Dedifferentiated amniotic fluid mesenchymal stem cell (primary cell): ENCODE results near the gene OLFML2A.
"Not testable (repeated sequence)": the region's sequence is repeated elsewhere in the genome, so short reads cannot be mapped to it uniquely, and the experiment has no call there.

Experiments
- DNase-seq: peaks from one replicate; pipeline ENCODE4 v3.0.0-alpha.2; 2016; ENCODE audit errors: extremely low spot score

OLFML2A gene

DNA sequence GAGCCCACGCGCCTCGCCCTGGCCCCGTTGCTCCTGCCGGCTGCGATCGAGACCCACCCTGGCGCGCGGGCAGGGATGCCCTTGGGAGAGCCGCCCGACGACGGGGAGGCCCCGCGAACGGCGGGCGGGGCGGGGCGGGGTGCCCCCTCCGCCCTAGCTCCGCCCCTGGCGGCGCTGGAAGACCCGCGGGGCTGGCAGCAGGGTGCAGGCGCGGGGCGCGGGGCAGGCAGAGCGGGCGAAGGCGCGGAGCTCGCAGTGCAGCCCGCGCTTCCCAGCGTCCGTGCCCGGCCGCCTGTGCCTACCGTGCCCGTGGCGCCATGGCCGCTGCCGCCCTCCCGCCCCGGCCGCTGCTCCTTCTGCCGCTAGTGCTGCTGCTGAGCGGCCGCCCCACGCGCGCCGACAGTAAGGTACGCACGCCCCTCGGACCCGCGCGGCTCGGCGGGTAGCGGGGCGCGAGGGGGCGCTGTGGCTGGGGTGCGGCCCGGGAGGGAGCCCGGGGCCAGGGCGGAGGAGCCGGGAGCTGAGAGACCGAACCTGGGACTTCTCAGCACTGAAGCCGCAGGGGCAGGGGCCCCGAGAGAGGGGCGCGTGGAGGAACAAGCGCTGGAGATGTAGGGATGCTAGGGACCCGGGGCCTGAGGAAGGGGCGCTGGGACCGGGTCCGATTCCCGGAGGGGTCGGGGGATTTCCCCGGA is at the start of gene OLFML2A:
Gene OLFML2A (plus strand): TSS at position 180 of the 695 bp plus-strand sequence. CDS start 138 bp downstream, at position 318.
- DNase-seq: no peak

DNA sequence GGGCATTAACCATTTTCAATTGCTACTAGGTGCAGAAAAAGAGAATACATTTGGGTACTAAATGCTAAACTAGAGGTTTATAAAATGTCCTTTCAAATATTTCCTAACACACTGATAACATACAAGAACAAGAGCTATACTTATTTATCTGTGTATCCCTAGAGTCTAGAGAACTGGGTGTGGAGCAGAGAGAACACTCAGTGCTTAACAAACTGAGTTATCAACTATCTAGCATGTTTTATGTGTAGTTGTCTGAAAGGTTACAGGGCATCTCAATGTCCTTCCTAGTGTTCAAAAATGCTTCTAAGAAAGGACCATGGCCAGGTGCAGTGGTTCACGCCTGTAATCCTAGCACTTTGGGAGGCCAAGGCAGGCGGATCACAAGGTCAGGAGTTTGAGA is 46.2 kb upstream of the OLFML2A start:
- DNase-seq: no peak

DNA sequence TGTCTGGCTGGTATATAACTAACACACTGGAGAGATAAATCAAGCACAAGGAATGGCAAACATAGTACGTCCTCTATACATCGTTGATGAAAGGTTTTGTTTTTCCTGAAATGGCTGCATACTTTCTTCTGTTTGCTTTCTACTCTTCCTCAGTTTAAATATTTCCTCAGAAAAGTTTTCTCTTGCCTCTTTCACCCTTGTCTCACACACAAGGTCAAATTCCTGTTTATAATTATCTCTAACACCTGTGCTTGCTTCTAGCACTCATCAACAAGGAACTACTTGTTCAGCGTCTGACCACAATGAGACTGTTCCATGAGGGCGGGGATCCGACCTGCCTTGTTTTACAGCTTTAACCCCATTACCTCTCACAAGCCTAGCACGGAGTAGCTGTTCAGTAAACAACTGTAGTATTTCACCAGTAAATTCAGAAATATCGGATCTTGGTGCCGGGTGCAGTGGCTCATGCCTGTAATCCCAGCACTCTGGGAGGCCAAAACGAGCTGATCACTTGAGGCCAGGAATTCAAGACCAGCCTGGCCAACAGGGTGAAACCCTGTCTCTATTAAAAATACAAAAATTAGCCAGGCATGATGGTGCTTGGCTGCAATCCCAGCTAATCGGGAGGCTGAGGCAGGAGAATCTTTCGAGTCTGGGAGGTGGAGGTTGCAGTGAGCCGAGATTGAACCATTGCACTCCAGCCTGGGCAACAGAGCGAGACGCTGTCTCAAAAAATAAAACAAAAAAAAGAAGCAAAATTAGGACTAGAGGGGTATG is 42.8 kb upstream of the OLFML2A start:
- DNase-seq: no peak

DNA sequence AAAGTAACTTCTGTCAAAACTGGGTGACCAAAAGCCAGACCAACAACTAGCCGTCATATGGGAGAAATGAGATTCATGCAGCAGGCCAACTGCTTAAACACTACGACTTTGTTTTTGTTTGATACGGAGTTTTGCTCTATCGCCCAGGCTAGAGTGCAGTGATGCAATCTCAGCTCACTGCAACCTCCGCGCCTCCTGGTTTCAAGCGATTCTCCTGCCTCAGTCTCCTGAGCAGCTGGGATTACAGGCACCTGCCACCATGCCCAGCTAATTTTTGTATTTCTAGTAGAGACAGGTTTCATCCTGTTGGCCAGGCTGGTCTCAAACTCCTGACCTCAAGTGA is 42.2 kb upstream of the OLFML2A start:
- DNase-seq: not testable (repeated sequence)

DNA sequence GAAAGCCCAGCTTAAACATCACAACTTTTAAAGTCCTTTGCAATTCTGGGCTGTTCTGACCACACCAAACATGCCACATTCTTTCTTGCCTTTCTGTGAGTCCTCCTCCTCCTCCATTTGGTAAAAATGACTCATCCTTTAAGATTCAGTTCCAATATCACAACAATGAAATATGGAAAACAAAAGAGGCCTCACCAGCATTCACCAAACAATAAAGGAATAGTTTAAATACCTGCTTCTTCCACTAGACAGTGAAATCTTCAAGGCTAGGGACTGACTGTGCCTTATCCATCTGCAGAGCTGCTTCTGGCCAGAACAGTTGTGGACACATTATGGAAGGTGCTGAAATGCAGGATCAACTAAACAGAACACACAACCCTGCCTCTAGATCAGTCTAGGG is 41.8 kb upstream of the OLFML2A start:
- DNase-seq: peak; percentile 64

DNA sequence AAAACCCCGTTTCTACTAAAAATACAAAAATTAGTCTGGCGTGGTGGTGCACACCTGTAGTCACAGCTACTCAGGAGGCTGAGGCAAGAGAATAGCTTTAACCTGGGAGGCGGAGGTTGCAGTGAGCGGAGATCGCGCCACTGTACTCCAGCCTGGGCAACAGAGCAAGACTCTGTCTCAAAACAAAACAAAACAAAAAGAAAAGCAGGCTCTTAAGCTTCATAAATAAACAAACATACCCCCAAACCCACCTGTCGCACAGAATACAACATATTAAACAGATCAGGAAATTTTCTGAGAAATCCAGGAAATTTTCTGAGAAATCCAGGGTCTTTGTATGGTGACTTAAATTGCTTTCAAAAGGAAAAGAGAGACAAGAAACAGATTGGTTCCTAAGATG is 38.9 kb upstream of the OLFML2A start:
- DNase-seq: not testable (repeated sequence)

DNA sequence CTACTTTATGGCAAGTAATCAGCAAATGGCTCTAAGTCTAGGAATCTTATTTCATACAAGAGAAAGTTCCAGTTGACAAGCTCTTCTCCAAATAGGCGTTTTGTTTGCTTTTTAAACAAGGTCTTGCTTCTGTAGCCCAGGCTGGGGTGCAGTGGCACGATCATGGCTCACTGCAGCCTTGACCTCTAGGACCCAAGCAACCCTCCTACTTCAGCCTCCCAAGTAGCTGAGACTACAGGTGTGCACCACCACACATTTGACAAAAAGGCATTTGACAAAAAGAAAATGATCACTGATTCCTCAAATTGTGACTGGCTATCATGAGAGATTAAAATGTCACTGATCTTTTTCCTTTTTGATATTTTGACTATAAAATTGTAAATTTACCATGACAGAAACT is 37.6 kb upstream of the OLFML2A start:
- no peak for DNase-seq

DNA sequence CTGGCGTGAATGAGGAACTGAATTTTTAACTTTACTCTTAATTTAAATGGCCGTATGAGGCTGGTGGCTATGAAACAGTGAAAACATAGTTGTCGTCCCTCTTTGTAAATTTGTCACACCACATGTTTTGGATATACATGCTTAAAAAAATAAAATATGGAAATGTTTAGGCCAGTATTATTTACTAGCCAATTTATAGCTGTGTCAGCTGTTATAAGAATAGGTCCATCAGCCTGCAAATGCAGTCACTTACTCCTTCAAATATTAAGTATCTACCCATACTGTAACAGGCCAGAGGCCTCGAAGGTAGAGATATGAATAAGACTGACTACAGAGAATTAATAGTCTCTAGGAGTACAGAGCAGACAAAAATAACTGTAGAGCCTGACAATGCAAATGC is 35.8 kb upstream of the OLFML2A start:
- no peak for DNase-seq

DNA sequence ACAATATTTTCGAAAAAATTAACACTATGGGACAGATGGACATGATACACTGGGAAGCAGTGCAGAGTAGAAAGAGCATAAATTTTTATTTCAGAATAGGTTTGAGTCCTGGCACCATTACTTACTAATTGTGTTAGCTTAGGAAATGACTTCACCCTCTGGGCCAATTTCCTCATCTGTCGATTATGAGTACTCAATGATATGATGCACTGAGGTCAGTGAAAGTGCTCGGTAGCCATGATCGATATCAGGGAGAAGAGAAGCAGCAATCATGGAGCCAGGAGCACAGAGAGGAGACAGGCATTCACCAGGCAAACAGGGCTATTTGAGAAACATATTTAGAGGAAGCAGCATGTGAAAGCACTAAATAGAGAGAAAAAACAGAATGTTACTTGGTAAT is 35.3 kb upstream of the OLFML2A start:
- no peak for DNase-seq

DNA sequence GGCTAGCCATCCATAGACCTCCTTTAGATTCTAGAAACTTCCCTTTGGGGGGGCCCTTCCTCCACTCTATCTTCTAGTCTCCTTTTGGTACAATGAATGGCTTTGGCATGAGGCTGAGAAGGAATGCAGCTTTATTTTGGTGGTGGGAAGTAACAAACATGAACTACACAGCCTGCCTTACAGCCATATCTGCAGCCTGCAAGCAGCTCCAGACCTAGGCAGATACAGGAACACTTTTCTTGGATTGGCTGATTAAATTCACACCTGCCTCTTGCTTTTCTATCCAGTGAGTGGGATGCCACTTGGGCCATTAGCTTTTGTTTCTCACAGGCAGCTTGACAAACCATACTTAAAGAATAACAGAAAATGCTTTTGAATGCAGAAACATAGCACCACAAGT is 34.0 kb upstream of the OLFML2A start:
- DNase-seq: no peak

DNA sequence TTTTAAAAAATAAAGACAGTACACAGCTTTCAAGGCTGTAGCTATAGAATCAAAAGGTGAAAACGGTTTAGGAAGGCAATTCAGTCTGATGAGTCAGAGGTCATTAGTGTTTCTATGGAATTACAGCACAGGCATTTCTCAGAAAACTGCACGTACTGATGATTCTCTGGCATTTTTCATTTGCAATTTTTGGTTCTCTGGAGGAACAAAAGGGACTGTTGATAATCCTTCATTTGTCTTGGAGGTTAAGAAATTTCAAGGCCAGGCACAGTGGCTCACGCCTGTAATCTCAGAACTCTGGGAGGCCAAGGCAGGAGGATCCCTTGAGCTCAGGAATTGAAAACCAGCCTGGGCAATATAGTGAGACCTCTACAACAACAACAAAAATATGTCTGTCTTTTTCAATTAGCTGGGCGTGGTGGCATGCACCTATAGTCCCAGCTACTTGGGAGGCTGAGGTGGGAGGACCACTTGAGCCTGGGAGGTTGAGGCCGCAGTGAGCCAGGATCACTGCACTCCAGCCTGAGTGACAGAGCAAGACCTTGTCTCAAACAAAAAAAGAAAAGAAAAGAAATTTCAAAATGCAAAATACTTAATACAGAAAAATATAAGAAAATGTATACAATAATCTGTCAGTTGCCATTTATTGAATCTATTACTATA is 33.1 kb upstream of the OLFML2A start:
- DNase-seq: no peak

DNA sequence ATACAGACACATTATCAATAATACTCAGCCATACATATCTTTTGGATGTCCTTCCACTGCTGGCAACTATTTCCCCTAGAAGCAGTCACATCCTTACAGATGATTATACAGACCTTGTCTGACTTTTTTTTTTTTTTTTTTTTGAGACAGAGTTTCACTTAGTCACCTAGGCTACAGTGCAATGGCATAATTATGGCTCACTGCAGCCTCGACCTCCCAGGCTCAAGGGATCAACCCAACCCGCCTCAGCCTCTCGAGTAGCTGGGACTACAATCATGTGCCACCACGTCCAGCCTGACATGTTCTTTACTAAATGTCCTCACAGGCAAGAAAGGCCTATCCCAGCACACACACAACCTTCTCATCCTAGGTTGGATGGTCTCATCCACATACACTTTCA is 29.9 kb upstream of the OLFML2A start:
- no peak for DNase-seq

DNA sequence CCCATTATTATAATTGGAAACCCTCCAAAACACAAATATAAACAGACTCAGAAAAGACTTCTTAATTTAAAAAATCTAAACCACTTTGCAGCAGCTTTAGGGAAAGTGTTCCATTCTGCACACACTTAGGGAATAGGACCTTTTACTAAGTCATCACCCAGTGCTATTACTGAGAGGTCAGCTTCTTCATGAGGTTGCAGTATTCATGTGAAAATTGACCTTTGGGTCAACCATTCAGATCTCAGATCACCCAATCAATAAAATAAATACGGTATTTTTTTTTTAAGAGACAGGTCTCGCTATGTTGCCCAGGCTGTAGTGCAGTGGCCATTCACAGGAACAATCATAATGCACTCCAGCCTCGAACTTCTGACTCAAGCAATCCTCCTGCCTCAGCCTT is 27.6 kb upstream of the OLFML2A start:
- no peak for DNase-seq

DNA sequence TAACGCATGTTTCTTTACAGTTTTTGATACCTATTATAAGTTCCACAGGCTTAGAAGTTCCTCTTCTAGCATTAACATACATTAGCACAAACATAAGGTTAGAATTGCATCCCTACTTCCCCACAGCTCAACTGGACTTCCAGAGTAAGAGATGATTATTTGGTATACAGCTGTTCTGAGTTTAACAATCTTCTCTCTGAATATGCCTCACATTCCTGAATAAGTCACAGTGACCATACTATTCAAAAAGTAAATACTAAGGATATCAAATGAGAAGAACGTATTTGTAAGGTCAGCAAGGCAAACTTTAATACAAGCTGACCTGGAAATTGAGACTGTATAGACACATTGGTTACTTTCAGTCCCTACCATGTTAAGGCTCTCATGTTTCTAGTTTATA is 27.2 kb upstream of the OLFML2A start:
- DNase-seq: peak; percentile 22

DNA sequence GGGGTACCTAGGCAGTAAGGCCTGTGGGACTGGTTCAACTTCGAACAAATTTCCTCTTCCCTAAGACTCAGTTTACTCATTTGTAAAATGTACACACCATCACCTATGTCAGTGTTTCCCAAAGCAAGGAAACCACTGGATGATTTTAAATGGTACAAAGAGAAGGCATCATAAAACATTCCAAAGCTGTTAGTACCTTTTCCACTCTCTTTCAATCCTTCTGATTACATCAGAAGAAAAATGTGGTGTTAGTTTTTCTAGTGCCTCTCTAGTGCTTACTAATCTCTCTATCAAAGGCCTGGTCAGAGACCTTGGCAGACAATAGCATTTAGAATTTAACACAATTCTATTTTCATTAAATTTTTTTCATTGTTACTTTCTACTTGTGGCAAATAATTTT is 24.0 kb upstream of the OLFML2A start:
- DNase-seq: peak; percentile 49

DNA sequence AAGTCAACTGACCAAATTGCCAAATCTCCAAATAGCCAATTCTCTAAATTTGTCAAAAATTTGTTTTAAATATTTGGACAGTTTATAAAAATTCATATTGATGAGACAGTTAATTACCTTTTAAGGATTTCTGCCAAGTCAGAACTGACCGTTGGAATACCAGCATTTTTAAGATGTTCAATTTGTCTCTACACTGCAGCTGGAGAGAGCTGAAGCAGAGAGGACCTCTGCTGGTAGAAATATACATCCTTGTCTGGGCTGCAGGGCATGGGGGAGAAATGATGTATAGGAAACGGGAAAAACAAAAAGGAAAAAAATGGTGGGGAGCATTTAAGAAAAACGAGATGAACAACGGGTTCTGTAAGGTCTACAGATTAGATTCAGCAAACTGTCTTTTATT is 22.6 kb upstream of the OLFML2A start:
- DNase-seq: peak; percentile 53

DNA sequence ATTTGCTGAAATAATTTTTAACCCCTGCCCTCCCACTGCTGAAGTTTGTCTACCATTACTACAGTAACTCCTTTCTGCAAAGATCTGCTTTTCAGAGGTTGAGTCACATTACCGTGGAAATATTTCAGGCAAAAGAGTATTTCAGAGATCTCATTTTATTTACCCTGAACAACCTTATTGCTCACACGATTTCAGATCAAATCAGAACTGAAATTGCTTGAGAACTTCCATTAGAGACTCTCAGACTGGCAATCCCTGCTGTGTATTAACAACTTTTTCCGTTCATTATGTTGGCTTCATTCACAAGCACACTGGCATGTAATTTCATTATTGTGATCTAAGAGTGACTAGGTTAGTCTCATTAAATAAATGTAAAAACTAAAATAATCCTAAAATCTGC is 21.9 kb upstream of the OLFML2A start:
- DNase-seq: no peak

DNA sequence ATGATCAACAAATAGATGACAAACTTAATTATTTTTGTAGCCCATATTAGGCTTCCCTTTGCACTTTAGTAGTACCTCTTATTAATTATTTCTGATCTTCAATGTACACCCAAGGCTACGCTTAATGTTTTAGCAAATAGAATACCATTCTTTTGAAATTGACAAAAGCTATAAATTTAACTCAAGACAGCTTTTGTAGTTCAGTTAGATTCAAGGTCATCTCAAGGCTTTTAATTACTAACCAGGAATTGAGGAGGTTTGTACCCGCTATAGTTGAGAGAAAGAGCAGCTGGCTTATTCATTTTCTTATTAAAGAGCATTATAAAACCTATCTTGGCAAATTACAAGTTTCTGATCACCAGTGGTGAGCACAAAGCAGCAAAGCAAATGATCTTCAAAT is 20.9 kb upstream of the OLFML2A start:
- DNase-seq: no peak

DNA sequence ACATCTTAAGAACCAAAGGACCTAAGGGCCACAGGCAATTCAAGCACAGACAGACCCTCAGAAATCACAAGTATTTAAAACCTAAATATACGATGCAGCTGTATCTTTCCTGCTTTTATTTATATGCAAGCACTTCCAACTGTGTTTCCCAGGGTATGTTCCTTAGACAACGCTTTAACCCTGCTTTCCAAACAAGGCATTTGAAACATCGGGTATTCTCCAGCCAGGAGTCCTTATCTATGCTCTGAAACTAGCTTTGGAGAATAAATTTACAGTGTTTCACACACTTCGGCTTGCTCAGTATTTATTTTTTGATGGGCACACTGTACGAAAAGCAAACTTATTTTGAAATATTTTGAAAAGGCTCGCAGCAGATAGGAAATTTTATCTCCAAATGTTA is 19.3 kb upstream of the OLFML2A start:
- DNase-seq: no peak

DNA sequence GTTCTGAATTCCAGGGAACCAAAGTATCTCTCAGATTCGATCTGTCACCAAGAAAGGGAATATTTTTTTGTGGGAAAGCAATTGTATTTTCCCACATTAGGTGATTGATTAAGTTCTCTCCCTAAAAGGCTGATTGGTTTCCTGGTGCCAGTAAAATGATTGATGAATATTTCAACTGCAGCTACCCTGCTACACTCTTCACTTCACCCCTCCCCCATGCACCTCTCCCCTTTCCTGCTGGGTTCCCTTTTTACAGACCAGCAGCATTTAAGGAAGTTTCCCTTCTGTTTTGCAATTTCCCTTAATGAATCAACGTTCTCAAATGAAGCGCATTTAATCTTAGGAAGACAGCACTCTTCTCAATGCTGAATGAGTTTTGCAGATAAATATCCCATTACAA is 18.9 kb upstream of the OLFML2A start:
- DNase-seq: no peak

DNA sequence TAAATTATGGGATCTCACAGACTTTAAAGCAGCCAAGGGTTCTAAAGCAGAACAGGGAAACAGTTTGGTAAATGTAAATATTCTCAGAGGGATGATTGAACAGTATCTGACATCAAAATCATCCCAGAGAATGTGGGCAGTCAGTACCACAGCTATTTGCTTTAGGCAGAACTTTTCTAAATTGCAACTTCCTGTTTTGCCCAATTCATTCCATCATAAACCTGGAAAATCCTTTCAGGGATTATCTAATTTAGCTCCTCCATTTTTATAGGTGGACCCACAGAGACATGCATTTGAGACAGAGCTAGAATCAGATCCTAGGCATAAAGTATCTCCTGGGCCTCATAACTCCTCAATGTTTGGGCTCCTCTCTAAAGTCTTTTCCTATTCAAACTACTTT is 18.2 kb upstream of the OLFML2A start:
- DNase-seq: no peak

DNA sequence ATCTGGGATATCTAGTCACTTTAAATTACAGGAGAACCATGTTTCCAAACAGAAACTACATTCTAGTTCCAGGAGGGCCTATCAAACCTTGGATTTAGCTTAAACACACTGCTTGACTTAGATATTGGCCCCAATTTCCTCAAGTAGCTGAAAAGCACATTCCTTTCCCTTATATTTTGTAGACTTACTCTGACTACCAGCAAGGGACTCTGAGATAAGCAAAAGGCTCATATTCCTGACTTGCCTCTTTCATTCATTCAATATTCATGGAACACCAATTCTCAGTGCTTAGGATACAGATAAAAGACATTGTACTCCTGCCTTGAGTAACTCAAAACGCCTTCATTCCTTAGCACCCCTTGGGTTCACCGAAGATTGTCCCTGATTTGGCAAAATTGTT is 17.6 kb upstream of the OLFML2A start:
- no peak for DNase-seq

DNA sequence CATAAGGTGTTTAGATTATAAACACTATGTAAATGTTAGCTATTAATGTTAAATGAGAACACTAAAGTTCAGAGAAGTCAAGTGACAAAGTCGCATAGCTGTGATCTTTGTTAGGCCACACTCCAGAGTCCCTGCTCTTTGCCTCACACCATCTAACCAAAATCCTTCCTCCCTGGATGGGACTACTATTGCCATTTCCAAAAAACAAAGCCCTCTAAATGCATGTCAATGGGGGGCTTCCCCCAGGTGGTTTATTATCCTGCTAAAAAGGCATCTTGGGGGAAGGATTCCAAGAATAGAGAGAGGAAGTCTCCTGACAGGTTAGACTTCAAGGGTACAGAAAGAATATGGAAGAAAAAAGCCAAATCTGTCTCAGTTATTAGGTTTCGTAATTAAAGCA is 16.2 kb upstream of the OLFML2A start:
- DNase-seq: no peak
